Caco-2 (cell line): ENCODE data around the gene AUTS2. TPM values are rescaled to one million over a fixed set of nuclear protein-coding genes. Genes with fewer than 3 reads are reported as not detected.
A peak's percentile ranks its signal among the peaks of the same experiment; 100 is the strongest.

Experiments
- BruUV-seq: library from RNA; stranded (reverse); fragments of 400-500 nt; replicated peaks from 2 replicates; lab custom pipeline; 2021; lab: Mats Ljungman, UMichigan
- CTCF ChIA-PET: fragments of 300-600 bp; sonication (Branson Sonifier 250); formaldehyde crosslinking; loops from one replicate; lab custom pipeline; 2022; ENCODE audit warnings: antibody characterized with exemption; lab: Charles Lee
- POLR2A ChIA-PET: fragments of 300-600 bp; sonication (Branson Sonifier 250); formaldehyde crosslinking; loops from one replicate; lab custom pipeline; 2022; ENCODE audit warnings: antibody characterized with exemption; lab: Charles Lee
- DNase-seq, 2 experiments: peaks; one replicate each; pipeline versions ENCODE4 v3.0.0 to v3.0.0-alpha.2; 2020 to 2022
- H3K27me3 ChIP-seq: replicated peaks from 2 replicates; pipeline ENCODE4 v1.6.0; 2011; ENCODE audit warnings: low read length; ENCODE audit not compliant: control insufficient read depth, insufficient read depth
- H3K36me3 ChIP-seq: 2 replicates; pipeline ENCODE4 v1.5.1; 2011; ENCODE audit warnings: low read length; ENCODE audit not compliant: control insufficient read depth, insufficient read depth
- H3K4me1 ChIP-seq: fragments of 250-450 bp; sonication (Bioruptor Pico); 2 replicates; pipeline ENCODE4 v1.5.1; 2020; ENCODE audit warnings: mild to moderate bottlenecking
- H3K4me3 ChIP-seq: 2 replicates; pipeline ENCODE4 v1.5.1; 2011; ENCODE audit warnings: low read depth, mild to moderate bottlenecking, control low read depth, low read length
- H3K9me3 ChIP-seq: fragments of 250-450 bp; sonication (Bioruptor Pico); 2 replicates; pipeline ENCODE4 v1.5.1; 2020; ENCODE audit warnings: mild to moderate bottlenecking, moderate library complexity
- H3K27ac Mint-ChIP-seq: one replicate; pipeline ENCODE4 v1.8.0; 2022; ENCODE audit warnings: mixed read lengths; ENCODE audit not compliant: unreplicated experiment
- H3K27me3 Mint-ChIP-seq: one replicate; pipeline ENCODE4 v1.8.0; 2022; ENCODE audit warnings: mixed read lengths; ENCODE audit not compliant: insufficient read depth, unreplicated experiment
- H3K36me3 Mint-ChIP-seq: one replicate; pipeline ENCODE4 v1.8.0; 2022; ENCODE audit warnings: mild to moderate bottlenecking, mixed read lengths; ENCODE audit not compliant: insufficient read depth, unreplicated experiment
- H3K4me1 Mint-ChIP-seq: one replicate; pipeline ENCODE4 v1.8.0; 2022; ENCODE audit warnings: low read depth, mixed read lengths; ENCODE audit not compliant: unreplicated experiment
- H3K4me3 Mint-ChIP-seq: one replicate; pipeline ENCODE4 v1.8.0; 2022; ENCODE audit warnings: mild to moderate bottlenecking, moderate library complexity, mixed read lengths; ENCODE audit not compliant: unreplicated experiment
- H3K9me3 Mint-ChIP-seq: one replicate; pipeline ENCODE4 v1.8.0; 2022; ENCODE audit warnings: mixed read lengths; ENCODE audit not compliant: unreplicated experiment
- intact Hi-C: fragments of 100-400 bp; cut with micrococcal nuclease; formaldehyde crosslinking; loops from one replicate; pipeline ENCODE4 v1.10.0; 2022; ENCODE audit not compliant: unreplicated experiment
- total RNA-seq: library from RNA; stranded (reverse); gene quantifications from 2 replicates; pipeline ENCODE4 v1.2.3, GENCODE V29; 2022
- TF ChIP-seq, protein P1 (sequence below), 2 experiments: fragments of 200-600 bp in 1 of 2; IDR thresholded peaks; 1 replicate in 1 of 2; 2 replicates in 1 of 2; pipeline versions ENCODE4 v1.5.1 to v1.8.0; 2011 to 2022; ENCODE audit warnings: antibody characterized with exemption in 1 of 2, control low read depth in 1 of 2, inconsistent platforms in 1 of 2, low read depth in 1 of 2, low read length in 1 of 2, mild to moderate bottlenecking in 1 of 2, moderate library complexity in 1 of 2; ENCODE audit not compliant: insufficient read depth in 1 of 2, severe bottlenecking in 1 of 2, unreplicated experiment in 1 of 2

AUTS2 gene
- total RNA-seq, 1 experiment from 2014 or later: 37.1 TPM

DNA sequence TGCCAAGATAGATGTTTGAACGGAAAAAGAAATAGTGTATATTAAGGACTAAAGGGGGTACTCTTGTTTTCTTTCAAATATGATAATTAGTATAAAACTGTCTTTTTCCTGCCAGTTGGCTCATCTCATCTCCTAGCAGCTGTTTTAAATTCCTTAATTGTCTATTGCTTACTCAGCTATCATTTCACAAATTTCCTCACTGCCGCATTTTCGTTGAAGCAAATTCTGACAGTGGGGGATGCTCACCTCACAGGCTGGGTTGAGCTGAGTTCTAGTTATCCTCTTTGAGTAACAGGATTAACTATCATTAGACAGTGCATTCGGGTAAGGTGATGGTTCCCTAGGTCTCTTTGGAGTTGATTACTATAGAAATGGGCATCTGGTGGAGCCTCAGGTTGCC, 592.0 kb downstream of the AUTS2 start:
- no peaks in the 10 kb centered on the region for H3K9me3 Mint-ChIP-seq
- H3K27me3 Mint-ChIP-seq: no peaks in the 10 kb centered on the region
- H3K4me3 ChIP-seq: no peak overlapping the region
- H3K36me3 Mint-ChIP-seq: no peaks in the 10 kb centered on the region
- H3K4me1 Mint-ChIP-seq: no peaks in the 10 kb centered on the region
- H3K4me1 ChIP-seq: no peaks in the 10 kb centered on the region
- BruUV-seq: no TSS peak
- no peaks in the 10 kb centered on the region for H3K27me3 ChIP-seq
- H3K4me3 Mint-ChIP-seq: no peak overlapping the region
- H3K36me3 ChIP-seq: no peaks in the 10 kb centered on the region
- ChIA-PET CTCF (no interaction called here), POLR2A (no interaction called here)
- no peak for DNase-seq
- intact Hi-C loops: no loop called here
- H3K9me3 ChIP-seq: peaks cover 8% of the 10 kb centered on the region; the same call in 1 of the 2 replicates
- H3K27ac Mint-ChIP-seq: no peak overlapping the region
- TF ChIP-seq, protein P1, sequence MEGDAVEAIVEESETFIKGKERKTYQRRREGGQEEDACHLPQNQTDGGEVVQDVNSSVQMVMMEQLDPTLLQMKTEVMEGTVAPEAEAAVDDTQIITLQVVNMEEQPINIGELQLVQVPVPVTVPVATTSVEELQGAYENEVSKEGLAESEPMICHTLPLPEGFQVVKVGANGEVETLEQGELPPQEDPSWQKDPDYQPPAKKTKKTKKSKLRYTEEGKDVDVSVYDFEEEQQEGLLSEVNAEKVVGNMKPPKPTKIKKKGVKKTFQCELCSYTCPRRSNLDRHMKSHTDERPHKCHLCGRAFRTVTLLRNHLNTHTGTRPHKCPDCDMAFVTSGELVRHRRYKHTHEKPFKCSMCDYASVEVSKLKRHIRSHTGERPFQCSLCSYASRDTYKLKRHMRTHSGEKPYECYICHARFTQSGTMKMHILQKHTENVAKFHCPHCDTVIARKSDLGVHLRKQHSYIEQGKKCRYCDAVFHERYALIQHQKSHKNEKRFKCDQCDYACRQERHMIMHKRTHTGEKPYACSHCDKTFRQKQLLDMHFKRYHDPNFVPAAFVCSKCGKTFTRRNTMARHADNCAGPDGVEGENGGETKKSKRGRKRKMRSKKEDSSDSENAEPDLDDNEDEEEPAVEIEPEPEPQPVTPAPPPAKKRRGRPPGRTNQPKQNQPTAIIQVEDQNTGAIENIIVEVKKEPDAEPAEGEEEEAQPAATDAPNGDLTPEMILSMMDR (IDR thresholded peaks at IDR 0.05; ENCODE audit: insufficient read depth in 1 of 2, low read depth in 1 of 2, low read length in 1 of 2, severe bottlenecking in 1 of 2, unreplicated experiment in 1 of 2): no peak

DNA sequence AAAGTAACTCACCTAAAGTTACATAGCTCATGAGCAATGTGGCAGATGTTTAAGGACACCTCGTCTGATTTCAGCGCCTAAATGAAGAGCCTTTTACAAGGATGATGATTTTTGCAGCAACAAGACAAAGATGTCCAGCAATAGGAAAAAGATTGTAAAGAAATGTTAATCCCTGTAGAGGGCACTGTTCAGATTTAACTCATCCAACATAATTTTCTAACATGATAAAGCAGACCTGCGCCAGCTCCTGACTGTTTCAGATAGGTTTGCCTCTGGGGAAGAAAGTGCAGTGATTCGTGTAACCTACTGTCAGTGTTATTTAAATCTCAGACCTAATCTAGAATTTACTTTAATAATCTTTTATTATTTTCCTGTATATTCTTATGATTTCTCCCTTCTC, 595.2 kb downstream of the AUTS2 start:
- ChIA-PET POLR2A (no interaction called here), CTCF (no interaction called here)
- H3K9me3 Mint-ChIP-seq: no peaks in the 10 kb centered on the region
- H3K36me3 Mint-ChIP-seq: no peaks in the 10 kb centered on the region
- H3K4me1 ChIP-seq: no peaks in the 10 kb centered on the region
- BruUV-seq: no TSS peak
- peaks cover 8% of the 10 kb centered on the region; the same call in 1 of the 2 replicates for H3K9me3 ChIP-seq
- TF ChIP-seq, protein P1 (IDR thresholded peaks at IDR 0.05; ENCODE audit: insufficient read depth in 1 of 2, low read depth in 1 of 2, low read length in 1 of 2, severe bottlenecking in 1 of 2, unreplicated experiment in 1 of 2): peak in 1 of 2 experiments; percentile 19
- intact Hi-C loops: loop anchor here (1.0 kb wide), 1 partner anchor 505 kb away; no protein-coding TSS in a partner anchor
- no peaks in the 10 kb centered on the region for H3K27me3 Mint-ChIP-seq
- H3K27me3 ChIP-seq: no peaks in the 10 kb centered on the region
- H3K4me3 Mint-ChIP-seq: no peak overlapping the region
- no peak for DNase-seq
- H3K4me3 ChIP-seq: no peak overlapping the region
- no peak overlapping the region for H3K27ac Mint-ChIP-seq
- H3K36me3 ChIP-seq: no peaks in the 10 kb centered on the region
- no peaks in the 10 kb centered on the region for H3K4me1 Mint-ChIP-seq

DNA sequence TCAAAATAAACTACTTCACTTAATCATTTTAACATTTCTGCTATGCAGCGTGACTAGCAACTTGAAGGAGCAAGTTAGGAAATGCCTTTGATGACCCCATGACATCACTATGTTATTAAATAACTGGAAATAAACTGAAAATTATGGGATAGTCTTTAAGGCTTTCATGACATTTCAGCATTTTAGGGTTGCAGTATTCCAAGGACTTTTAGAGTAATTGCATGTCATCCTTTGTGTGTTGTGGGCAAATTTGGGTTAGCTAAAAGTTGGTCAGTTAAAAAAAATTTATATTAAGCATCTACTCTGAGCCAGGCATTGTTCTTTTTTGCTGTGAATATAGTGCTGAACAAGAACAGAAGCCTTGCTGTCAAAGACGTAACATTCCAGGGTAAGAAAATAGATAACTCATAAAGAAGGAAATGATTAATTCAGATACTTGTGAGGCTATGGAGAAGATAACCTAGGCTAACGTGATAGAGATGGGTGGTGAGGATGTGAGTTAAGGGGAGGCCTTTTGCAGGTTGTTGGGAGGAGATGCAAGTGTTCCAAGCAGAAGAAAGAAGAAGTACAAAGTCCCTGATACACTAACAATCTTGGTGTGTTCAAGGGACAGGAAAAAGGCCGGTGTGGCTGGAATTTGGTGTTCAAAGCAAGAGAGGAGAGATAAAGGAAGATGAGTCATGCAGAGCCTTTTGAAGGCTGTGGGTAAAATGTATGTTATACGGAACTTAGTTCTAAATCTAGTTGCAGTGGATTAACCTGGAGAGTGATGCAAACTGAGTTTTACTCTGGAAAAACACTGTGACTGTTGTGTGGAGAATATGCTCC, 610.2 kb downstream of the AUTS2 start:
- Mint-ChIP-seq H3K27ac (no peak overlapping the region), H3K27me3 (no peaks in the 10 kb centered on the region), H3K4me3 (no peak overlapping the region), H3K36me3 (no peaks in the 10 kb centered on the region), H3K9me3 (no peaks in the 10 kb centered on the region), H3K4me1 (peaks cover 14% of the 10 kb centered on the region)
- POLR2A ChIA-PET: no interaction called here
- peak; percentile 85 to 93 for DNase-seq
- CTCF ChIA-PET: no interaction called here
- H3K36me3 ChIP-seq: no peaks in the 10 kb centered on the region
- TF ChIP-seq, protein P1 (IDR thresholded peaks at IDR 0.05; ENCODE audit: insufficient read depth in 1 of 2, low read depth in 1 of 2, low read length in 1 of 2, severe bottlenecking in 1 of 2, unreplicated experiment in 1 of 2): no peak
- peaks cover 73% of the 10 kb centered on the region for H3K4me1 ChIP-seq
- H3K4me3 ChIP-seq: no peak overlapping the region
- BruUV-seq: no TSS peak
- H3K9me3 ChIP-seq: no peaks in the 10 kb centered on the region
- intact Hi-C loops: loop anchor here (1.0 to 5.0 kb wide), 2 partner anchors 10 to 489 kb away; no protein-coding TSS in a partner anchor
- no peaks in the 10 kb centered on the region for H3K27me3 ChIP-seq
